MG63 (cell line): Measurements from ENCODE around the gene SREBF2. TPM values are rescaled to one million over a fixed set of nuclear protein-coding genes. Genes with fewer than 3 reads are reported as not detected.
"Not testable (repeated sequence)": the region's sequence is repeated elsewhere in the genome, so short reads cannot be mapped to it uniquely, and the experiment has no call there.

Experiments
- DNase-seq: peaks from one replicate; pipeline ENCODE4 v3.0.0-alpha.2; 2020
- H3K27me3 ChIP-seq: fragments of 250-450 bp; sonication (Bioruptor Pico); 2 replicates; pipeline ENCODE4 v1.5.1; 2020; ENCODE audit warnings: mild to moderate bottlenecking, moderate library complexity
- H3K36me3 ChIP-seq: fragments of 250-450 bp; sonication (Bioruptor Pico); 2 replicates; pipeline ENCODE4 v1.5.1; 2020; ENCODE audit warnings: mild to moderate bottlenecking, moderate library complexity
- H3K4me3 ChIP-seq: fragments of 250-450 bp; sonication (Bioruptor Pico); 2 replicates; pipeline ENCODE4 v1.5.1; 2020; ENCODE audit warnings: mild to moderate bottlenecking, moderate library complexity
- H3K9me3 ChIP-seq: fragments of 250-450 bp; sonication (Bioruptor Pico); 2 replicates; pipeline ENCODE4 v1.5.1; 2020; ENCODE audit warnings: mild to moderate bottlenecking, moderate library complexity
- total RNA-seq: library from RNA; depleted of rRNA; stranded (reverse); fragments of >200 nt; shearing (Covaris generic); gene quantifications from 2 replicates; pipeline ENCODE4 v1.2.3, GENCODE V29; 2014; ENCODE audit warnings: low replicate concordance

The SREBF2 gene
- total RNA-seq, 1 experiment from 2014 or later = 26.5 TPM

GRCh38 chr22:41833369-41834004, 582 bp downstream of the SREBF2 start:
- no peaks in the 10 kb centered on the region for H3K27me3 ChIP-seq
- peak overlapping the region; percentile 72 for H3K4me3 ChIP-seq
- peaks cover 29% of the 10 kb centered on the region for H3K36me3 ChIP-seq
- peak; percentile 34 for DNase-seq
- H3K9me3 ChIP-seq = no peaks in the 10 kb centered on the region

- no peaks in the 10 kb centered on the region for H3K27me3 ChIP-seq
- H3K36me3 ChIP-seq = peaks cover 35% of the 10 kb centered on the region
- H3K9me3 ChIP-seq = no peaks in the 10 kb centered on the region
- no peak for DNase-seq
- peak overlapping the region; percentile 72 for H3K4me3 ChIP-seq
Observed at GRCh38 chr22:41834005-41834944, 1.4 kb downstream of the SREBF2 start.

- H3K9me3 ChIP-seq, H3K4me3 ChIP-seq, DNase-seq, H3K27me3 ChIP-seq: not testable (repeated sequence)
- peaks cover 36% of the 10 kb centered on the region for H3K36me3 ChIP-seq
Observed at GRCh38 chr22:41835462-41835861, 2.6 kb downstream of the SREBF2 start.

- peaks cover 41% of the 10 kb centered on the region for H3K36me3 ChIP-seq
- no peak overlapping the region for H3K4me3 ChIP-seq
- H3K9me3 ChIP-seq = no peaks in the 10 kb centered on the region
- no peak for DNase-seq
- H3K27me3 ChIP-seq = no peaks in the 10 kb centered on the region
Observed at GRCh38 chr22:41836551-41836950, 3.6 kb downstream of the SREBF2 start.

GRCh38 chr22:41838842-41839618, 6.1 kb downstream of the SREBF2 start:
- Histone ChIP-seq H3K9me3 (no peaks in the 10 kb centered on the region), H3K27me3 (no peaks in the 10 kb centered on the region), H3K36me3 (peaks cover 52% of the 10 kb centered on the region), H3K4me3 (no peak overlapping the region)
- DNase-seq = no peak

GRCh38 chr22:41840216-41840615, 7.3 kb downstream of the SREBF2 start:
- Histone ChIP-seq H3K4me3 (no peak overlapping the region), H3K27me3 (no peaks in the 10 kb centered on the region)
- DNase-seq = no peak

GRCh38 chr22:41841085-41841712, 8.3 kb downstream of the SREBF2 start:
- no peak overlapping the region for H3K4me3 ChIP-seq
- DNase-seq = no peak
- no peaks in the 10 kb centered on the region for H3K9me3 ChIP-seq

More at GRCh38 chr22:41840216-41840615, 7.3 kb downstream of the SREBF2 start:
- Histone ChIP-seq H3K9me3 (no peaks in the 10 kb centered on the region), H3K36me3 (peaks cover 45% of the 10 kb centered on the region)

GRCh38 chr22:41842996-41843970, 10.4 kb downstream of the SREBF2 start:
- no peaks in the 10 kb centered on the region for H3K9me3 ChIP-seq
- DNase-seq = no peak
- H3K27me3 ChIP-seq = no peaks in the 10 kb centered on the region
- H3K4me3 ChIP-seq = no peak overlapping the region
- H3K36me3 ChIP-seq = peaks cover 25% of the 10 kb centered on the region

More at GRCh38 chr22:41841085-41841712, 8.3 kb downstream of the SREBF2 start:
- Histone ChIP-seq H3K27me3 (no peaks in the 10 kb centered on the region), H3K36me3 (peaks cover 36% of the 10 kb centered on the region)

GRCh38 chr22:41844036-41844435, 11.1 kb downstream of the SREBF2 start:
- no peak for DNase-seq
- Histone ChIP-seq H3K36me3 (peaks cover 20% of the 10 kb centered on the region), H3K9me3 (no peaks in the 10 kb centered on the region), H3K27me3 (no peaks in the 10 kb centered on the region), H3K4me3 (no peak overlapping the region)

GRCh38 chr22:41844513-41844912, 11.6 kb downstream of the SREBF2 start:
- Histone ChIP-seq H3K4me3 (no peak overlapping the region), H3K9me3 (no peaks in the 10 kb centered on the region), H3K36me3 (peaks cover 19% of the 10 kb centered on the region), H3K27me3 (no peaks in the 10 kb centered on the region)
- no peak for DNase-seq

GRCh38 chr22:41845380-41846267, 12.7 kb downstream of the SREBF2 start:
- no peak overlapping the region for H3K4me3 ChIP-seq
- no peak for DNase-seq
- peaks cover 17% of the 10 kb centered on the region for H3K36me3 ChIP-seq
- H3K27me3 ChIP-seq = no peaks in the 10 kb centered on the region
- H3K9me3 ChIP-seq = no peaks in the 10 kb centered on the region

GRCh38 chr22:41846268-41846987, 13.5 kb downstream of the SREBF2 start:
- Histone ChIP-seq H3K4me3 (no peak overlapping the region), H3K9me3 (no peaks in the 10 kb centered on the region), H3K36me3 (peaks cover 14% of the 10 kb centered on the region), H3K27me3 (no peaks in the 10 kb centered on the region)
- DNase-seq = no peak

GRCh38 chr22:41847300-41847699, 14.4 kb downstream of the SREBF2 start:
- H3K36me3 ChIP-seq = peaks cover 8% of the 10 kb centered on the region
- H3K4me3 ChIP-seq = no peak overlapping the region
- H3K9me3 ChIP-seq = no peaks in the 10 kb centered on the region
- DNase-seq = no peak
- no peaks in the 10 kb centered on the region for H3K27me3 ChIP-seq

- no peaks in the 10 kb centered on the region for H3K27me3 ChIP-seq
- no peak for DNase-seq
- peaks cover 2% of the 10 kb centered on the region for H3K36me3 ChIP-seq
- no peaks in the 10 kb centered on the region for H3K9me3 ChIP-seq
- H3K4me3 ChIP-seq = no peak overlapping the region
Observed at GRCh38 chr22:41848468-41848867, 15.6 kb downstream of the SREBF2 start.
